HG02981 (cell line): Measurements from ENCODE around the gene KCNMA1.
A peak's percentile ranks its signal among the peaks of the same experiment; 100 is the strongest.

Source experiments
- ATAC-seq: cut with Tn5 transposase; IDR thresholded peaks from one replicate; pipeline ENCODE4 v1.9.1; 2021; ENCODE audit warnings: mild to moderate bottlenecking, moderate library complexity; ENCODE audit not compliant: unreplicated experiment

The KCNMA1 gene

GRCh38 chr10:76902949-76903348, 734.7 kb downstream of the KCNMA1 start:
- ATAC-seq, result no peak

- ATAC-seq, result no peak
Measured at GRCh38 chr10:76901701-76902100, 735.9 kb downstream of the KCNMA1 start.

GRCh38 chr10:76899490-76899889, 738.1 kb downstream of the KCNMA1 start:
- no peak for ATAC-seq

GRCh38 chr10:76892766-76893479, 744.7 kb downstream of the KCNMA1 start:
- ATAC-seq, result no peak

- no peak for ATAC-seq
Measured at GRCh38 chr10:76887223-76888010, 750.2 kb downstream of the KCNMA1 start.

- no peak for ATAC-seq
Measured at GRCh38 chr10:76885816-76886215, 751.8 kb downstream of the KCNMA1 start.

GRCh38 chr10:76884673-76885275, 752.8 kb downstream of the KCNMA1 start:
- no peak for ATAC-seq

GRCh38 chr10:76883596-76883995, 754.0 kb downstream of the KCNMA1 start:
- ATAC-seq, result no peak

GRCh38 chr10:76882796-76883195, 754.8 kb downstream of the KCNMA1 start:
- no peak for ATAC-seq

GRCh38 chr10:76882245-76882644, 755.4 kb downstream of the KCNMA1 start:
- ATAC-seq, result peak; percentile 43

GRCh38 chr10:76881477-76882220, 756.0 kb downstream of the KCNMA1 start:
- ATAC-seq, result peak; percentile 72

GRCh38 chr10:76880931-76881330, 756.7 kb downstream of the KCNMA1 start:
- ATAC-seq, result no peak

- no peak for ATAC-seq
Measured at GRCh38 chr10:76879116-76879913, 758.3 kb downstream of the KCNMA1 start.

- ATAC-seq, result no peak
Measured at GRCh38 chr10:76878514-76878913, 759.1 kb downstream of the KCNMA1 start.

GRCh38 chr10:76874896-76875295, 762.7 kb downstream of the KCNMA1 start:
- no peak for ATAC-seq

GRCh38 chr10:76874176-76874575, 763.4 kb downstream of the KCNMA1 start:
- no peak for ATAC-seq

GRCh38 chr10:76871697-76872295, 765.8 kb downstream of the KCNMA1 start:
- no peak for ATAC-seq

- no peak for ATAC-seq
Measured at GRCh38 chr10:76869931-76870330, 767.7 kb downstream of the KCNMA1 start.

- no peak for ATAC-seq
Measured at GRCh38 chr10:76868098-76868977, 769.3 kb downstream of the KCNMA1 start.
